Lower leg skin (tissue), 4 donors: ENCODE data around the gene LMO1. TPM values are rescaled to one million over a fixed set of nuclear protein-coding genes. Genes with fewer than 3 reads are reported as not detected.

ENCODE experiments used
- DNase-seq, 2 donors: peaks; one replicate each; pipeline ENCODE4 v3.0.0-alpha.2; 2019; ENCODE audit warnings: low spot score in 2 of 2
- H3K4me3 ChIP-seq: fragments of 200-600 bp; sonication (generic); 2 replicates; pipeline ENCODE4 v1.5.1; 2017; ENCODE audit warnings: mild to moderate bottlenecking, low read depth; ENCODE audit not compliant: poor library complexity, severe bottlenecking
- CTCF ChIP-seq, 3 donors: fragments of 450-650 bp; IDR thresholded peaks; one replicate each; pipeline ENCODE4 v1.5.1; 2016; ENCODE audit warnings: antibody characterized with exemption in 3 of 3, mild to moderate bottlenecking in 3 of 3, moderate library complexity in 2 of 3
- POLR2A ChIP-seq, 2 donors: fragments of 450-650 bp; IDR thresholded peaks; one replicate each; pipeline ENCODE4 v1.6.1; 2016 to 2017; ENCODE audit warnings: antibody characterized with exemption in 2 of 2, mild to moderate bottlenecking in 1 of 2, moderate library complexity in 1 of 2
- WGBS, 2 donors: methylation state at CpG; one replicate each; pipeline ENCODE4 v1.1.5; 2018; 5-methylcytosine and 5-hydroxymethylcytosine counted together
- intact Hi-C: fragments of 100-400 bp; cut with DNase I; formaldehyde crosslinking; loops from one replicate; pipeline ENCODE4 v1.15.0; 2023; ENCODE audit warnings: low total_unique reads
- total RNA-seq, 4 donors: library from RNA; depleted of rRNA; stranded (reverse); fragments of >200 nt; gene quantifications; one replicate each; pipeline ENCODE4 v1.1.0, GENCODE V29; 2016

LMO1 gene
- total RNA-seq: 10 to 100 TPM in 1 of 4 donors, 1 to 10 TPM in 3; 7.0 to 19.3 (median 8.4) TPM

- intact Hi-C loops: no loop called here
- DNase-seq: peak; percentile 76 to 95
- 2% methylated on average over 22 of the region's 22 CpGs for WGBS, 2 donors
- no peak within 1 kb of the TSS for H3K4me3 ChIP-seq
- TF ChIP-seq CTCF (IDR thresholded peaks at IDR 0.05): peak in 1 of 3 donors; percentile 44
- TF ChIP-seq POLR2A (IDR thresholded peaks at IDR 0.05): no peak
These were observed at the start of gene LMO1 for GRCh38 chr11:8263769-8264410. LMO1 (minus strand) TSS chr11:8263878; CDS start chr11:8263362, 516 bp downstream.

- 81 to 88% methylated on average over 10 of the region's 10 CpGs for WGBS, 2 donors
- DNase-seq: no peak
- TF ChIP-seq POLR2A (IDR thresholded peaks at IDR 0.05): no peak
- TF ChIP-seq CTCF (IDR thresholded peaks at IDR 0.05): no peak
- intact Hi-C loops: loop anchor here (5.0 kb wide), 1 partner anchor 91 kb away; no protein-coding TSS in a partner anchor
- no peak overlapping the region for H3K4me3 ChIP-seq
These were observed 49.3 kb upstream of the LMO1 start for GRCh38 chr11:8312986-8313385.

- TF ChIP-seq CTCF (IDR thresholded peaks at IDR 0.05): no peak
- no peak for TF ChIP-seq POLR2A (IDR thresholded peaks at IDR 0.05)
- intact Hi-C loops: loop anchor here (5.0 kb wide), 1 partner anchor 89 kb away; no protein-coding TSS in a partner anchor
- WGBS, 2 donors: 74 to 90% methylated on average over 10 of the region's 10 CpGs
- DNase-seq: no peak
- no peak overlapping the region for H3K4me3 ChIP-seq
These were observed 47.7 kb upstream of the LMO1 start for GRCh38 chr11:8311366-8311765.

- intact Hi-C loops: loop anchor here (5.0 kb wide), 1 partner anchor 89 kb away; no protein-coding TSS in a partner anchor
- no peak for DNase-seq
- TF ChIP-seq CTCF (IDR thresholded peaks at IDR 0.05): no peak
- TF ChIP-seq POLR2A (IDR thresholded peaks at IDR 0.05): no peak
- H3K4me3 ChIP-seq: no peak overlapping the region
- WGBS, 2 donors: 77 to 86% methylated on average over 11 of the region's 11 CpGs
These were observed 47.1 kb upstream of the LMO1 start for GRCh38 chr11:8310743-8311298.

- no peak for DNase-seq
- WGBS, 2 donors: 23 to 29% methylated on average over 3 of the region's 3 CpGs
- TF ChIP-seq CTCF (IDR thresholded peaks at IDR 0.05): no peak
- TF ChIP-seq POLR2A (IDR thresholded peaks at IDR 0.05): no peak
- no peak overlapping the region for H3K4me3 ChIP-seq
- intact Hi-C loops: loop anchor here (5.0 kb wide), 1 partner anchor 88 kb away; no protein-coding TSS in a partner anchor
These were observed 46.2 kb upstream of the LMO1 start for GRCh38 chr11:8309862-8310261.
